K562 (cell line): ENCODE results near the gene MALAT1. TPM values are rescaled to one million over a fixed set of nuclear protein-coding genes. Genes with fewer than 3 reads are reported as not detected.
A peak's percentile ranks its signal among the peaks of the same experiment; 100 is the strongest.

ENCODE experiments used
- CBX8 ChIP-seq: fragments of 200-600 bp; sonication (generic); IDR thresholded peaks from 2 replicates; pipeline ENCODE4 v1.6.1; 2012; ENCODE audit warnings: borderline replicate concordance, mixed run types, low read depth, mild to moderate bottlenecking, moderate library complexity, mixed read lengths, low read length, control low read depth, inconsistent platforms; ENCODE audit not compliant: poor library complexity, severe bottlenecking; ENCODE audit errors: extremely low read depth
- DNMT1 ChIP-seq: fragments of 450-650 bp; IDR thresholded peaks from 2 replicates; pipeline ENCODE4 v1.6.1; 2016; ENCODE audit warnings: antibody characterized with exemption, mild to moderate bottlenecking
- ELK1 ChIP-seq: sonication (generic); formaldehyde crosslinking; IDR thresholded peaks from 2 replicates; pipeline ENCODE4 v1.8.1; 2022; ENCODE audit warnings: missing genetic modification reagents
- MEF2A ChIP-seq: IDR thresholded peaks from 2 replicates; pipeline ENCODE4 v1.6.1; 2011; ENCODE audit warnings: low read depth, mild to moderate bottlenecking, low read length, moderate library complexity; ENCODE audit not compliant: control insufficient read depth
- NCOA4 ChIP-seq: fragments of 450-650 bp; IDR thresholded peaks from 2 replicates; pipeline ENCODE4 v1.6.1; 2018; ENCODE audit warnings: mild to moderate bottlenecking; ENCODE audit not compliant: partially characterized antibody
- NELFE ChIP-seq: IDR thresholded peaks from 2 replicates; pipeline ENCODE4 v1.6.1; 2011; ENCODE audit warnings: mild to moderate bottlenecking; ENCODE audit not compliant: insufficient read depth, insufficient read length
- NFYB ChIP-seq: IDR thresholded peaks from 2 replicates; pipeline ENCODE4 v1.6.1; 2011; ENCODE audit warnings: mild to moderate bottlenecking, moderate library complexity; ENCODE audit not compliant: insufficient read length; ENCODE audit errors: extremely low read depth
- NR2F6 ChIP-seq: fragments of 450-650 bp; formaldehyde crosslinking; IDR thresholded peaks from 2 replicates; pipeline ENCODE4 v1.4.0; 2020; ENCODE audit warnings: mild to moderate bottlenecking
- RBM39 ChIP-seq: fragments of 200-400 bp; formaldehyde crosslinking; optimal IDR thresholded peaks from 2 replicates; pipeline ENCODE3; 2018; ENCODE audit warnings: low read depth, low read length
- SIRT6 ChIP-seq: IDR thresholded peaks from one replicate; pipeline ENCODE4 v1.6.1; 2012; ENCODE audit warnings: low read depth, mild to moderate bottlenecking, control low read depth, inconsistent platforms, low read length, moderate library complexity
- SRSF7 ChIP-seq: fragments of 200-400 bp; formaldehyde crosslinking; optimal IDR thresholded peaks from 2 replicates; pipeline ENCODE3; 2017; ENCODE audit warnings: mild to moderate bottlenecking, low read depth, low read length
- ZNF398 ChIP-seq: fragments of 250-450 bp; sonication (Bioruptor Pico); IDR thresholded peaks from 2 replicates; pipeline ENCODE4 v1.8.0; 2021; ENCODE audit warnings: moderate library complexity, mild to moderate bottlenecking, inconsistent platforms
- ZNF512 ChIP-seq: IDR thresholded peaks from 2 replicates; pipeline ENCODE4 v1.6.1; 2016; ENCODE audit warnings: missing genetic modification characterization, missing compliant biosample characterization
- polyA plus RNA-seq, 8 experiments: library from polyadenylated mRNA; depleted of rRNA in 4 of 8; stranded (reverse) in 5 of 8; unstranded in 3 of 8; fragments of >200 nt; fragmentation: Nextera tagmentation in 2 of 8; fragmentation: Illumina TruSeq in 1 of 8; extraction: Ambion mirVana in 2 of 8; extraction: Trizol in 1 of 8; gene quantifications; 2 replicates each; pipeline versions ENCODE4 v1.2.1 to v1.2.3, GENCODE V29; 2011 to 2014; ENCODE audit warnings: inconsistent platforms in 1 of 8, missing spikeins in 1 of 8
- total RNA-seq, 7 experiments: library from RNA; depleted of rRNA in 6 of 7; stranded (reverse); fragments of >200 nt in 6 of 7; fragmentation: Illumina TruSeq in 2 of 7; extraction: Trizol in 2 of 7; gene quantifications; 2 replicates each; pipeline versions ENCODE4 v1.2.1 to v1.2.3, GENCODE V29; 2011 to 2021; ENCODE audit warnings: low replicate concordance in 1 of 7
- TF ChIP-seq, protein P1 (sequence below): fragments of 450-650 bp; formaldehyde crosslinking; IDR thresholded peaks from 2 replicates; pipeline ENCODE4 v1.4.0; 2020; ENCODE audit warnings: mild to moderate bottlenecking
- TF ChIP-seq, protein P2 (sequence below): fragments of 250-450 bp; sonication (Bioruptor Pico); IDR thresholded peaks from 2 replicates; pipeline ENCODE4 v1.5.0; 2022; ENCODE audit warnings: mild to moderate bottlenecking

The MALAT1 gene
- total and polyA plus RNA-seq, 9 of the 15 experiments (the other 6 are each of a cell fraction or from before 2014, with no cell fraction given), result 363 to 8,715 (median 2,351) TPM

DNA sequence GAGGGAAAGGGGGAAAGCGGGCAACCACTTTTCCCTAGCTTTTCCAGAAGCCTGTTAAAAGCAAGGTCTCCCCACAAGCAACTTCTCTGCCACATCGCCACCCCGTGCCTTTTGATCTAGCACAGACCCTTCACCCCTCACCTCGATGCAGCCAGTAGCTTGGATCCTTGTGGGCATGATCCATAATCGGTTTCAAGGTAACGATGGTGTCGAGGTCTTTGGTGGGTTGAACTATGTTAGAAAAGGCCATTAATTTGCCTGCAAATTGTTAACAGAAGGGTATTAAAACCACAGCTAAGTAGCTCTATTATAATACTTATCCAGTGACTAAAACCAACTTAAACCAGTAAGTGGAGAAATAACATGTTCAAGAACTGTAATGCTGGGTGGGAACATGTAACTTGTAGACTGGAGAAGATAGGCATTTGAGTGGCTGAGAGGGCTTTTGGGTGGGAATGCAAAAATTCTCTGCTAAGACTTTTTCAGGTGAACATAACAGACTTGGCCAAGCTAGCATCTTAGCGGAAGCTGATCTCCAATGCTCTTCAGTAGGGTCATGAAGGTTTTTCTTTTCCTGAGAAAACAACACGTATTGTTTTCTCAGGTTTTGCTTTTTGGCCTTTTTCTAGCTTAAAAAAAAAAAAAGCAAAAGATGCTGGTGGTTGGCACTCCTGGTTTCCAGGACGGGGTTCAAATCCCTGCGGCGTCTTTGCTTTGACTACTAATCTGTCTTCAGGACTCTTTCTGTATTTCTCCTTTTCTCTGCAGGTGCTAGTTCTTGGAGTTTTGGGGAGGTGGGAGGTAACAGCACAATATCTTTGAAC lies 6.8 kb downstream of the MALAT1 start (continued):
- TF ChIP-seq ZNF398 (CRISPR knock-in tag), result no peak; the same call in 1 of the 2 replicates
- TF ChIP-seq, protein P1, sequence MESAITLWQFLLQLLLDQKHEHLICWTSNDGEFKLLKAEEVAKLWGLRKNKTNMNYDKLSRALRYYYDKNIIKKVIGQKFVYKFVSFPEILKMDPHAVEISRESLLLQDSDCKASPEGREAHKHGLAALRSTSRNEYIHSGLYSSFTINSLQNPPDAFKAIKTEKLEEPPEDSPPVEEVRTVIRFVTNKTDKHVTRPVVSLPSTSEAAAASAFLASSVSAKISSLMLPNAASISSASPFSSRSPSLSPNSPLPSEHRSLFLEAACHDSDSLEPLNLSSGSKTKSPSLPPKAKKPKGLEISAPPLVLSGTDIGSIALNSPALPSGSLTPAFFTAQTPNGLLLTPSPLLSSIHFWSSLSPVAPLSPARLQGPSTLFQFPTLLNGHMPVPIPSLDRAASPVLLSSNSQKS, result peak; percentile 39; the same call in 1 of the 2 replicates
- TF ChIP-seq SIRT6, result peak; percentile 87
- TF ChIP-seq DNMT1, result no peak
- TF ChIP-seq NELFE, result no peak
- no peak for TF ChIP-seq NFYB
- TF ChIP-seq NCOA4, result no peak
- TF ChIP-seq ELK1 (CRISPR knock-in tag), result no peak
- no peak for TF ChIP-seq CBX8
- no peak for TF ChIP-seq NR2F6 (CRISPR knock-in tag)
- TF ChIP-seq MEF2A, result no peak; the same call in 1 of the 2 replicates
- TF ChIP-seq SRSF7, result no peak
- peak; percentile 70 for TF ChIP-seq RBM39
- TF ChIP-seq ZNF512 (tag), result no peak
- TF ChIP-seq, protein P2, sequence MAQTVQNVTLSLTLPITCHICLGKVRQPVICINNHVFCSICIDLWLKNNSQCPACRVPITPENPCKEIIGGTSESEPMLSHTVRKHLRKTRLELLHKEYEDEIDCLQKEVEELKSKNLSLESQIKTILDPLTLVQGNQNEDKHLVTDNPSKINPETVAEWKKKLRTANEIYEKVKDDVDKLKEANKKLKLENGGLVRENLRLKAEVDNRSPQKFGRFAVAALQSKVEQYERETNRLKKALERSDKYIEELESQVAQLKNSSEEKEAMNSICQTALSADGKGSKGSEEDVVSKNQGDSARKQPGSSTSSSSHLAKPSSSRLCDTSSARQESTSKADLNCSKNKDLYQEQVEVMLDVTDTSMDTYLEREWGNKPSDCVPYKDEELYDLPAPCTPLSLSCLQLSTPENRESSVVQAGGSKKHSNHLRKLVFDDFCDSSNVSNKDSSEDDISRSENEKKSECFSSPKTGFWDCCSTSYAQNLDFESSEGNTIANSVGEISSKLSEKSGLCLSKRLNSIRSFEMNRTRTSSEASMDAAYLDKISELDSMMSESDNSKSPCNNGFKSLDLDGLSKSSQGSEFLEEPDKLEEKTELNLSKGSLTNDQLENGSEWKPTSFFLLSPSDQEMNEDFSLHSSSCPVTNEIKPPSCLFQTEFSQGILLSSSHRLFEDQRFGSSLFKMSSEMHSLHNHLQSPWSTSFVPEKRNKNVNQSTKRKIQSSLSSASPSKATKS (CRISPR knock-in tag), result peak; percentile 75
